Neuronal stem cell (in vitro differentiated cells): Measurements from ENCODE around the gene SPDYE16.
"Not testable (repeated sequence)": the region's sequence is repeated elsewhere in the genome, so short reads cannot be mapped to it uniquely, and the experiment has no call there.

Experiments
- DNase-seq: peaks from one replicate; pipeline ENCODE4 v3.0.0-alpha.2; 2013; ENCODE audit warnings: low spot score
- H2AFZ ChIP-seq: one replicate; pipeline ENCODE4 v1.6.1; 2013; ENCODE audit warnings: mild to moderate bottlenecking, low read length, inconsistent platforms
- H2AK5ac ChIP-seq: 2 replicates; pipeline ENCODE4 v1.6.1; 2013; ENCODE audit warnings: low read depth, mild to moderate bottlenecking, inconsistent platforms, low read length, moderate library complexity, mixed read lengths
- H2BK120ac ChIP-seq: 2 replicates; pipeline ENCODE4 v1.6.1; 2013; ENCODE audit warnings: low read depth, mild to moderate bottlenecking, inconsistent platforms, low read length, moderate library complexity, mixed read lengths
- H2BK12ac ChIP-seq: one replicate; pipeline ENCODE4 v1.6.1; 2013; ENCODE audit warnings: low read length, inconsistent platforms
- H2BK15ac ChIP-seq: 2 replicates; pipeline ENCODE4 v1.6.1; 2013; ENCODE audit warnings: mild to moderate bottlenecking, low read length, inconsistent platforms, mixed read lengths
- H2BK5ac ChIP-seq: one replicate; pipeline ENCODE4 v1.6.1; 2013; ENCODE audit warnings: inconsistent platforms, mild to moderate bottlenecking, low read length, moderate library complexity
- H3K14ac ChIP-seq: one replicate; pipeline ENCODE4 v1.6.1; 2013; ENCODE audit warnings: low read length, inconsistent platforms
- H3K18ac ChIP-seq: 2 replicates; pipeline ENCODE4 v1.6.1; 2013; ENCODE audit warnings: low read length, inconsistent platforms
- H3K23ac ChIP-seq: 2 replicates; pipeline ENCODE4 v1.6.1; 2013; ENCODE audit warnings: low read depth, mild to moderate bottlenecking, mixed read lengths, low read length, inconsistent platforms; ENCODE audit not compliant: poor library complexity
- H3K27ac ChIP-seq: replicated peaks from 3 replicates; pipeline ENCODE4 v1.5.1; 2013; ENCODE audit warnings: low read length, inconsistent platforms
- H3K27me3 ChIP-seq, 3 experiments: 2 replicates each; pipeline ENCODE4 v1.6.1; 2013; ENCODE audit warnings: low read length in 3 of 3, mild to moderate bottlenecking in 2 of 3, inconsistent platforms in 1 of 3, low read depth in 1 of 3, mixed read lengths in 1 of 3, moderate library complexity in 1 of 3; ENCODE audit not compliant: control insufficient read depth in 3 of 3, insufficient read depth in 3 of 3
- H3K36me3 ChIP-seq, 2 donors: replicated peaks in 1 of 2; 2 replicates each; pipeline ENCODE4 v1.6.1; 2013; ENCODE audit warnings: low read length in 2 of 2; ENCODE audit not compliant: control insufficient read depth in 2 of 2, insufficient read depth in 2 of 2
- H3K4ac ChIP-seq: 2 replicates; pipeline ENCODE4 v1.6.1; 2013; ENCODE audit warnings: inconsistent platforms, mild to moderate bottlenecking, low read length, moderate library complexity
- H3K4me1 ChIP-seq, 2 donors: 1 replicate in 1 of 2; 2 replicates in 1 of 2; pipeline ENCODE4 v1.6.1; 2013; ENCODE audit warnings: low read length in 2 of 2, low read depth in 1 of 2; ENCODE audit not compliant: control insufficient read depth in 2 of 2, insufficient read depth in 1 of 2
- H3K4me2 ChIP-seq: one replicate; pipeline ENCODE4 v1.6.1; 2013; ENCODE audit warnings: mild to moderate bottlenecking, low read length, inconsistent platforms; ENCODE audit not compliant: insufficient read depth, poor library complexity, severe bottlenecking
- H3K4me3 ChIP-seq, 2 donors: 2 replicates each; pipeline ENCODE4 v1.5.1; 2013; ENCODE audit warnings: low read length in 2 of 2, mild to moderate bottlenecking in 2 of 2, inconsistent platforms in 1 of 2, moderate library complexity in 1 of 2
- H3K79me1 ChIP-seq: one replicate; pipeline ENCODE4 v1.6.1; 2013; ENCODE audit warnings: low read depth, mild to moderate bottlenecking, inconsistent platforms, low read length, moderate library complexity
- H3K9ac ChIP-seq: one replicate; pipeline ENCODE4 v1.6.1; 2013; ENCODE audit warnings: mild to moderate bottlenecking, low read depth, low read length, inconsistent platforms; ENCODE audit not compliant: poor library complexity
- H3K9me3 ChIP-seq, 2 donors: replicated peaks in 1 of 2; 2 replicates each; pipeline versions ENCODE3 to v1.6.1; 2013; ENCODE audit warnings: low read length in 2 of 2, mild to moderate bottlenecking in 2 of 2, inconsistent platforms in 1 of 2, low read depth in 1 of 2, mixed read lengths in 1 of 2, moderate library complexity in 1 of 2; ENCODE audit not compliant: control insufficient read depth in 2 of 2, insufficient read depth in 1 of 2
- H4K8ac ChIP-seq: one replicate; pipeline ENCODE4 v1.6.1; 2013; ENCODE audit warnings: low read depth, mild to moderate bottlenecking, inconsistent platforms, low read length, moderate library complexity
- H4K91ac ChIP-seq: one replicate; pipeline ENCODE4 v1.6.1; 2013; ENCODE audit warnings: low read length, low read depth, mild to moderate bottlenecking, inconsistent platforms; ENCODE audit not compliant: poor library complexity
- WGBS, 2 donors: extraction: QIAGEN DNeasy Blood & Tissue Kit; methylation state at CpG; one replicate each; pipeline ENCODE4 v1.1.7; 2013; ENCODE audit warnings: missing lambda C conversion rate in 2 of 2, mixed read lengths in 1 of 2; ENCODE audit not compliant: insufficient read length in 2 of 2, insufficient replicate concordance in 1 of 2; ENCODE audit errors: extremely low coverage in 2 of 2; 5-methylcytosine and 5-hydroxymethylcytosine counted together

SPDYE16 gene

DNA sequence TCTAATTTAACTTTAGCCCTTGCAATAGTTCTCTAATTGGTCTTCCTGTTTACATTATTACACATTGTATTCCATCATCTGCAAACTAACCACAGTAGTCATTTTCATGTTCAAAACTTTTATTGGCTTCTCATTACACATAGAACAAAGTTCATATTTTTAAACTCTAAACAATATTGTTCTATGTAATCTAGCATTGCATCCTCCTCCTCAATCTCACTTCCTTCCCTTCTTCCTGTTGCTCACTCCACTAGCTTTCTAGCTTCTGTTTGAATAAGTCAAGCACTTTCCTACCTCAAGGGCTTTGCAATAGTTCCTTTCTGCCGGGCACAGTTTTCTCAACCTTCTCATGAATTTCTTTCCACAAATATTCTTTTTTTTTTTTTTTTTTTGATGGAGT is 45.5 kb upstream of the SPDYE16 start:
- not testable (repeated sequence) for H2AK5ac ChIP-seq, H3K23ac ChIP-seq, H2AFZ ChIP-seq, H3K4me3 ChIP-seq, H3K4ac ChIP-seq, H3K27ac ChIP-seq, H2BK15ac ChIP-seq, H3K9me3 ChIP-seq, H3K18ac ChIP-seq, H3K36me3 ChIP-seq, H3K4me1 ChIP-seq, H2BK12ac ChIP-seq, H4K91ac ChIP-seq, H2BK120ac ChIP-seq, H3K79me1 ChIP-seq, H3K14ac ChIP-seq, H3K4me2 ChIP-seq, H3K9ac ChIP-seq, H2BK5ac ChIP-seq, H4K8ac ChIP-seq, DNase-seq, H3K27me3 ChIP-seq
- no CpG with 5 or more reads among the region's 1 CpG for WGBS, 2 donors

DNA sequence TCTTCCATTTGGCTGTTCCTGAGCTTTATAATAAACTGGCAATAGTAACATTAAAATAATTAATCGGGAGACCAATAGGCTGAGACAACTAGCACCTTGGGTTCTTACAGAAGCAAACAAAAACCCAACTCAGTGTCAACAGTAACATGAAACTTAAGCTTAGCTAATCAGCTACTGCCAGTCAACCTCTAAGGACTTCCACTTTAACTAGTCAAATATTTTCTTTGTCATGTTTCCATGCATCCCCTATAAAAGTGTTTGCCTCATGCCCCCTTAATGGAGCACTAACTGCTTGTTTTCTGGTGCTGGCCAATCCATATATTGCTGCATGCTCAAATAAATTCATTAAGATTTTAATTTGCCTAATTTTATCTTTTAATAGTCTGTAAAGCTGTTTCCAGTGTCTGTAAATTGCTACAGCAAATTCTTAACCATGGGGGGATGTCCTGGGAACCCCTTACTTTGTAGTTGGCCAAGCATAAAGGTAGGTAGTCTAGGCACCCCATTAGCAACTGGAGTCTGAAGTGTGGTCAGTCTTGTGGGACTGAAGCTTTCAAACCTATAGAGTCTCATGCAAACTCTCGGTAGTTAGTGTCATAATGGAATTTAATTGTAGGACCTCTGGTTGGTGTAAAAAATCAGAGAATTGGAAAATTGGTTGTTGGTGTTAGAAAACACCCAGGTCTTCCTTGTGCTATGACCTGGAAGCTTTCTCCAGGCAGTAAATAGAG is 43.7 kb upstream of the SPDYE16 start:
- not testable (repeated sequence) for H2BK5ac ChIP-seq, H2AFZ ChIP-seq, H4K91ac ChIP-seq, H3K18ac ChIP-seq, H3K27ac ChIP-seq, H3K9ac ChIP-seq, H3K36me3 ChIP-seq, H3K27me3 ChIP-seq, H3K4me1 ChIP-seq, H3K4ac ChIP-seq, H3K9me3 ChIP-seq, H2BK120ac ChIP-seq, H2AK5ac ChIP-seq, H2BK15ac ChIP-seq, H3K14ac ChIP-seq, H4K8ac ChIP-seq, H3K4me2 ChIP-seq, H3K23ac ChIP-seq, DNase-seq, H2BK12ac ChIP-seq, H3K4me3 ChIP-seq, H3K79me1 ChIP-seq
- no CpG with 5 or more reads among the region's 2 CpGs for WGBS, 2 donors

DNA sequence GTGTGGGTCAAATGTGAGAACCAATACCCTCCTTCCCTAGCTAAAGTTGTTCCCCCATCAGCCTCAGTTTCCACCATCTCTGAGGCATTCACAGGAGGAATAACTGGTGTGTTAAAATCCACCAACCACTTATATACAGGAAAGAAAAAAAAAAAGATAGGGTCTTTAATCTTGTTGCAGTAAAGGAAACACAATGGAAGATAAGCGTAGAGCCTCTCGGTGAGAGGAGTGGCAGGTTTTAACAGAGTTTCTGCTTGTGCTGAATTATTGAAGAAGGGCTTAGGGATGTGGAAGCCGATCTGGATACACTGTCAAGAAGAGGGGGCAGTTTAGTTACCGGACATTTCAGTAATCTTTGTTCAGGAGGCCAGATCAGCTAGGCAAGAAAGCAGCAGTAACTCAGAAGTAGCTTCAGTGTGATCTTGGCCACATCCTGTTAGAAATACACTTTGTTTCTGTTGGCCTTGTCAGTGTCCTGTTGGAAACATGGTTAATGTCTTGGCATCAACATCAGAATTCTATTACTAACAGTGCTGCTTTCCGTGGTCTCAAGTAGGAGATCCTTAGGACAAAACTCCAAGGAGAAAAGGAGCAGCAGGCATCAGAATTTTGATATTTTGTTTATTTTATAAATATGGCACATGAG is 40.7 kb upstream of the SPDYE16 start:
- not testable (repeated sequence) for H3K9ac ChIP-seq, H3K27me3 ChIP-seq, H3K4ac ChIP-seq, H2BK120ac ChIP-seq, H3K14ac ChIP-seq, H3K4me2 ChIP-seq, H2BK5ac ChIP-seq, H2AFZ ChIP-seq, H3K23ac ChIP-seq, H4K8ac ChIP-seq, H2BK12ac ChIP-seq, H3K4me1 ChIP-seq, H2AK5ac ChIP-seq, H3K4me3 ChIP-seq, H3K9me3 ChIP-seq, H3K27ac ChIP-seq, H3K79me1 ChIP-seq, H3K36me3 ChIP-seq, H3K18ac ChIP-seq, H2BK15ac ChIP-seq, DNase-seq, H4K91ac ChIP-seq
- no CpG with 5 or more reads among the region's 5 CpGs for WGBS, 2 donors

DNA sequence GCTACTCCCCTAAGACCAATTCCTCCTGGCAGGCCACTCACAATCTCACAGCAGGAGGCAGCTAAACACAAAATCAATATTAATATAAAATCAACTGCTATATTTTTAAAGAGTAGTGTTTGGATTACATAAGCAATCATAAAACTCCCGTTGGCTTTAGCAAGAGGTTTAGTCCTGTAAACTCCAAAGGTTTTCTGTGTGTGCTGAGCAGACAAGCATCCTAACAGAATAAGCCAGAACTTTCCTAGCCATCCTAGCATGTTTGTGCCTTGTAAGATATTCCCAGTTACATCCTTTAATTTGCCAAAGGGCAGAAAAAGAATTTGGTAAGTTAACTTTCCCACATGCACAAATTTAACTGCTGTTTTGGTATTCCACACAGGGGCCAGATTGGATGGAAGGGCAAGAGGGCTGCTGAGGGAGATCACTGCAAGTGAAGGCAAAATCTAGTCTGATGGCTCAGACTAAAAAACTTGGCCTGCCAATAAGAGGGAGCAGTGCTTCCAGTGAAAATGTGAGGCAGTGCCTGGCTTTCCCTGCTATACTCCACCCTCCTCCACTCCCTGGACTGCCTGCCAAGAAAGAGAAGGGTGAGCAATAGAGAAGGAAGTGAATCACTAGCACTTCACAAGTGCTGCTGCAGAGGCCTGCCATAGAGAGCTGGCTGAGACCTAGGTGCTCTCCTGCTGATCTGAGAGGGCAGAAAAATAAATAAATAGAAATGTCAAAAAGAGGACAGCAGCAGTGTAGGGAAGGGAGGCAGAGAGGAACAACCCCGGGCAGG is 39.9 kb upstream of the SPDYE16 start:
- not testable (repeated sequence) for H2AK5ac ChIP-seq, H3K4me1 ChIP-seq

More for the DNA sequence above, 39.9 kb upstream of the SPDYE16 start:
- H3K9me3 ChIP-seq, H2BK120ac ChIP-seq, H3K27me3 ChIP-seq, H4K91ac ChIP-seq, H4K8ac ChIP-seq, H3K36me3 ChIP-seq, H2BK15ac ChIP-seq, H3K79me1 ChIP-seq, DNase-seq, H3K4ac ChIP-seq, H3K18ac ChIP-seq, H3K9ac ChIP-seq, H2BK12ac ChIP-seq, H3K4me3 ChIP-seq, H2BK5ac ChIP-seq, H2AFZ ChIP-seq, H3K14ac ChIP-seq, H3K4me2 ChIP-seq, H3K27ac ChIP-seq, H3K23ac ChIP-seq: not testable (repeated sequence)
- WGBS, 2 donors, result no CpG with 5 or more reads among the region's 2 CpGs
